ENCODE data around the gene RHBDL2.

- TF ChIP-seq CTCF (IDR thresholded peaks at IDR 0.05), result no peak
- TF ChIP-seq EZH2 (IDR thresholded peaks at IDR 0.05; ENCODE audit: borderline replicate concordance, insufficient read depth, low read depth, low read length, poor library complexity, severe bottlenecking), result no peak
Measured at GRCh38 chr1:38865112-38865715, 76.4 kb downstream of the RHBDL2 start.

All from B cell (primary cell).